GM19238 (cell line): ENCODE results near the gene ITIH6.
"Not testable (repeated sequence)": the region's sequence is repeated elsewhere in the genome, so short reads cannot be mapped to it uniquely, and the experiment has no call there.

Experiments used
- DNase-seq: peaks from one replicate; pipeline ENCODE4 v3.0.0; 2011; ENCODE audit warnings: low spot score; ENCODE audit not compliant: insufficient read length

Gene ITIH6, protein sequence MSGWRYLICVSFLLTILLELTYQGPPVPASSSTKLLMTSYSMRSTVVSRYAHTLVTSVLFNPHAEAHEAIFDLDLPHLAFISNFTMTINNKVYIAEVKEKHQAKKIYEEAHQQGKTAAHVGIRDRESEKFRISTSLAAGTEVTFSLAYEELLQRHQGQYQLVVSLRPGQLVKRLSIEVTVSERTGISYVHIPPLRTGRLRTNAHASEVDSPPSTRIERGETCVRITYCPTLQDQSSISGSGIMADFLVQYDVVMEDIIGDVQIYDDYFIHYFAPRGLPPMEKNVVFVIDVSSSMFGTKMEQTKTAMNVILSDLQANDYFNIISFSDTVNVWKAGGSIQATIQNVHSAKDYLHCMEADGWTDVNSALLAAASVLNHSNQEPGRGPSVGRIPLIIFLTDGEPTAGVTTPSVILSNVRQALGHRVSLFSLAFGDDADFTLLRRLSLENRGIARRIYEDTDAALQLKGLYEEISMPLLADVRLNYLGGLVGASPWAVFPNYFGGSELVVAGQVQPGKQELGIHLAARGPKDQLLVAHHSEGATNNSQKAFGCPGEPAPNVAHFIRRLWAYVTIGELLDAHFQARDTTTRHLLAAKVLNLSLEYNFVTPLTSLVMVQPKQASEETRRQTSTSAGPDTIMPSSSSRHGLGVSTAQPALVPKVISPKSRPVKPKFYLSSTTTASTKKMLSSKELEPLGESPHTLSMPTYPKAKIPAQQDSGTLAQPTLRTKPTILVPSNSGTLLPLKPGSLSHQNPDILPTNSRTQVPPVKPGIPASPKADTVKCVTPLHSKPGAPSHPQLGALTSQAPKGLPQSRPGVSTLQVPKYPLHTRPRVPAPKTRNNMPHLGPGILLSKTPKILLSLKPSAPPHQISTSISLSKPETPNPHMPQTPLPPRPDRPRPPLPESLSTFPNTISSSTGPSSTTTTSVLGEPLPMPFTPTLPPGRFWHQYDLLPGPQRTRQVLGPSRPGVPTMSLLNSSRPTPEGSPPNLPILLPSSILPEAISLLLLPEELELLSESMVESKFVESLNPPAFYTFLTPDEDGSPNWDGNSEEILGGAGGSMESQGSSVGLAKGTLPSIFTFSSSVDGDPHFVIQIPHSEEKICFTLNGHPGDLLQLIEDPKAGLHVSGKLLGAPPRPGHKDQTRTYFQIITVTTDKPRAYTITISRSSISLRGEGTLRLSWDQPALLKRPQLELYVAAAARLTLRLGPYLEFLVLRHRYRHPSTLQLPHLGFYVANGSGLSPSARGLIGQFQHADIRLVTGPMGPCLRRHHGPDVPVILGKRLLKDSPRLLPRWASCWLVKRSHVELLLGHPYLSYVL

DNA sequence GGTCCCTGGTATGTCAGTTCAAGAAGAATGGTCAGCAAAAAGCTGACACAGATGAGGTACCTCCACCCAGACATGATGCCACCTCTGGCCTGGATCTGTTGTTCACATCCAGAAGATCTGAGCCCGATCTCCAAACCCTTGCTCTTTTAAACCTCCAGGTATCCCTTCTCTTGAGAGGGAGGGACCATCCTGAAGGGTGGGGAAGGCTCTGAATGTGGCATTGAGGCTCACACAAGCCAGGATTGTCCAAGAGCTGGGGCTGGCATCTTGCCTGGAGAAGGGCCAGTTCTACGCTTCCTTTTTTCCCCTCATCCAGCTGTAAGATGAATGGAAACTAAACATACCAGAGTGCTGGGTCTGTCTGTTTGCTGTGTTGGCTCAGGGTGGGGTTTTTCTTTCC lies at the start of gene ITIH6:
Gene ITIH6, minus strand, starts transcription at position 119 of the 400 bp plus-strand sequence. Its CDS starts 45 bp downstream, at position 74.
- DNase-seq: no peak

GRCh38 chrX:54847700-54848099 lies 49.6 kb upstream of the ITIH6 start:
- DNase-seq: not testable (repeated sequence)

DNA sequence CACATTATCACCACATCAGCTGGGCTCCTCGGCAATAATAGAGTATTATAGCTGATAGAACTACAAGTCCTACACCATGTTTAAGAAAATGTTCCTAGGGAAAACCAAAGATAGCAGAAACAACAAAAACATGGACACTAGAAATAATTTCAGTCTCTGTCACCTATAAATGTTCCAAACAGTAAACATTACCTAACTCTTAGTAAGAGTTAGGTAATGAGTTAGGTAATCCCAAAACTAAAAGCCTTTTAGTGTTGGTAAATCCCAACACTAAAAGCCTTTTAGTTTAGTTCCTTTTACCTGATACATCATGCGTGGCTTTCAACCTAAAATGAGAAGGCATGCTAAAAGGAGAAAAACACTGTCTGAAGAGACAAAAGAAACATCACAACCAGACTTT lies 45.0 kb upstream of the ITIH6 start:
- no peak for DNase-seq

GRCh38 chrX:54842607-54843006 lies 44.6 kb upstream of the ITIH6 start:
- no peak for DNase-seq

GRCh38 chrX:54841184-54841874 lies 43.3 kb upstream of the ITIH6 start:
- DNase-seq: not testable (repeated sequence)

GRCh38 chrX:54838583-54838982 lies 40.5 kb upstream of the ITIH6 start:
- no peak for DNase-seq

- no peak for DNase-seq
Measured at GRCh38 chrX:54826598-54826997, 28.5 kb upstream of the ITIH6 start.

DNA sequence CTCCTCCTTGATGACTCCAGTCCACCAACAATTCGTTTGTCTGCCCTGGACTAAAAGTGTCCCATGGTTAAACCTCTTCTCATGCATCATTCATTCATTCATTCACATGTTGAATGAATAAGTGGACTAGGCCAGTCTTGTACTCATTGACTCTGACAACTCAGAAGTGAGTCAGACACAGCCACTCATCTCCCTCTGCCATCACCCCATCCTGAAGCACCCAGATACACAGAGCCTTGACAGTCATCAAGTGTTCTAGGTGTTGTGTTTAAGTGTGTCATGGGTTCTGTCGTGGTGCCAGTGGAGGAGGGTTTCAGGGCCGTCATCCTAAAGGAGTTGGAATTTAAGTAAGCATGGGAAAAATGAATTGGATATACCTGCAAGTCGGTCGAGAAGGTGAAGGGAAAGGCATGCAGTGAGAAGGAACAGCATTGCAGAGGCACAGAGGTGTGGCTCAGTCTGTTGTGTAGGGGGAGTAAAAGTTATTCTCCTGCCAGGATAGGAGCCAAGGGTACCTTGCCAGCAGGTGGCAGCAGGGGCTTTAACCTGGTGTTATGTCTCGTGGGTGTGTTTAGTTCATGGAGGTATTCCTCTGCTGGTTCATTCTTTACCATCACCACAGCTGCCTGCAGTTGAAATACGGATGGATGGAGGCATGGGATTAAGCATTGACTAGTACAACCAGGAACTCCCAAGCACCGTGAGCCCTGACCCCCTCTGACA lies 27.8 kb upstream of the ITIH6 start:
- DNase-seq: no peak

DNA sequence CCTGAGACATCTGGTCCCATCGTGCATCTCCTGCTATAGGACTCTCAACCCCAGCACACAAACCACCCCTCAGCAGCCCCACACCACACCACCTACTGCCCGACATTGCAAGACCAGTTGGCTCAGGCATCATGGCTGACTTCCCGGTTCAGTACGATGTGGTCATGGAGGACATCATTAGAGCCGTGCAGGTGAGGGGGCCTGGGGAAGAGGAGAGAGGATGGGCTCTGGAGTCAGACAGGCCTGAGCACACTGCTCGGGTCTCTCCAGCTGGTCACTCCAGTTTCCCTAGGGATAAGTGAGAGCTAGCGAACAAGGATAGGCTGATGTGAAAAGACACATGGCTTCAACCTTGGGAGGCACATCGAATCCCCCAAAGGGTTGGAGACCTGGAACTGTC lies 26.7 kb upstream of the ITIH6 start:
- no peak for DNase-seq

DNA sequence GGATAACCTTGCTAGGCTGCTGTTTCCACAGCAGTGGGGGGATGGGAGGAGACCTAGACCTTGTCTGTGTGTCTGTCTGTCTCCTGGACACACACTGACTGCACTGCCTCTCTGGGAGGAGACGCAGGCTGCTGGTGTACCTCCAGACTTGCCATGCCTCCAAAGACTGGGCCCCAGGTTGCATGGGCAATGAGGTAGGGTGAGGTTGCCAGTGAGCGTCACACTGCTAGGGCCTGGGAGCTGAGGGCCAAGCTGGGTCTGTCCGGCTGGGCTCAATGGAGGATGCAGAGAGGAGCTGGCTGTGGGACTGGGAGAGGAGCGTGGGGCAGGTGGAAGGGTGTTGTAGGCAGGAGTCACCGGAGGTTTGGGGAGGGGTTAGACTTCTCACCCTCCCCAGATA lies 26.1 kb upstream of the ITIH6 start:
- no peak for DNase-seq

- no peak for DNase-seq
Measured at GRCh38 chrX:54821310-54821709, 23.3 kb upstream of the ITIH6 start.

- no peak for DNase-seq
Measured at GRCh38 chrX:54820737-54821136, 22.7 kb upstream of the ITIH6 start.

GRCh38 chrX:54819201-54819600 lies 21.1 kb upstream of the ITIH6 start:
- no peak for DNase-seq

- DNase-seq: no peak
Measured at GRCh38 chrX:54818221-54818620, 20.2 kb upstream of the ITIH6 start.

DNA sequence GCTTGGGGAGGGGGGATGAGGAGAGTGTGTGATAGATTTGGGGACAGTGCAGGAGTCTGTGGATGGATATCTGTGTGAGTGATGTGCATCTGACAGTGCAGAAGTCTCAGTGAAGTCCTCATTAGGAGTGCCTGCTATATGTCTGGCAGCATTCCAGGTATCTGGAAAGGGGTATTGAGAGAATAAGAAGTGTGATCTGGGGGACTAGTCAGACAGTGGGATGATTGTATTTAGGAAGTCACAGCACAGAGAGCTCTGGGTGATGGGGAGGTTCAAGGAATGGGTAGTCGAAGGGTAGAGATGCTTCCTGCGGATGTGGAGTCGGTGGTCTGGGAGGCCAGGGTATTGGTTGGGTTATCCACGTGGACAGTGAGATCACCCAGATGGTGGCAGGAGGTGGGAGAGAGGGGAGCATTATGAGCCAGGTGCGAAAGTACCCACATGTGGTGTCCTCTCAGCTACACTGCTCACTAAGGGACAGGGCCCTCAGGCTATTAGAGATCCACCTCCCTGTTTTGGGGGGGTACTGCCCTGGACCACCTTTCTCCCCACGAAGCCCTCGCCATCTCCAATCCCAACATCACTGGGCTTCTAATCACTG lies 19.3 kb upstream of the ITIH6 start:
- no peak for DNase-seq

GRCh38 chrX:54812306-54812705 lies 14.3 kb upstream of the ITIH6 start:
- DNase-seq: no peak

DNA sequence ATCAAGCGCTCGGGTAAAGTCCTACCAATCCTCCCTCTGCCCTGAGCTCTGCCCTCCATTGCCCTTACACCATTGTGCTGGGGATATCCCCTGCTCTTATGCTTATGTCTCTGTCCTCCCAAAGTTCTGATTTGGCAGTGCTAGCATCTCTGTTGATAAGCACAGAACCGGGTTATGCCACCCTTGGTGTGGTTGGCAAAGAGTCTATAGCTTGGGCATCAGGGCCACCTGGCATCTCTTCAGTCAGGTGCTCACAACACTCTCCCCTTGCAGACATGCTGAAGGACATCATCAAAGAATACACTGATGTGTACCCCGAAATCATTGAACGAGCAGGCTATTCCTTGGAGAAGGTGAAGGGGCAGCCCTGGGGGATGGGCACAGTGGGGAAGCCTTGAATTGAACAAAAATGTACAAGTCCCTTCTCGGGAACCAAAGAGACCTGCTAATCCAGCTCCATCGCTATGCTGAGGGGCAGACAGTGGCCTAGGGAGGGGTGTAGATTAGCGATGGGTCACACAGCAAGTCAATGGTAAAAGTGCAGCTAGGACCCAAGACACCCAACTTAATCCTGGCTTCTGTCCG lies 13.3 kb upstream of the ITIH6 start:
- DNase-seq: no peak

DNA sequence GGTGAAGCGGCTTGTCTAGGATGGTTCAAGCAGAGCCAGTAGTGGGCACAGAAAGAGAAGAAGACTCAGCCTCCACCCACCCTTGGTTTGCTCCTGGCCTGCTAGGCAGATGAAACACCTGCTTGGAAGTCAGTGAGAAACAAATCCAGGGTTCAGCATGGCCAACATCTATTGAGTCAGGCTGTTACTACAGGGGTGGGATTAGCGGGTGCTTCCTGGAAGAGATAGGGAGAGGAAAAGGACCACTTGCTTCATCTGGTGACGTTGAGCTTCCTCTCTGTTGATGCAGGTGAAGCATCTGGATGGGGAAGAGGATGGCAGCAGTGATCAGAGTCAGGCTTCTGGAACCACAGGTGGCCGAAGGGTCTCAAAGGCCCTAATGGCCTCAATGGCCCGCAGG lies 12.5 kb upstream of the ITIH6 start:
- no peak for DNase-seq
